Measurements from ENCODE around the gene DRD2.

Gene DRD2

GRCh38 chr11:113396690-113397089 lies 78.5 kb downstream of the DRD2 start:
- TF ChIP-seq, protein P1, sequence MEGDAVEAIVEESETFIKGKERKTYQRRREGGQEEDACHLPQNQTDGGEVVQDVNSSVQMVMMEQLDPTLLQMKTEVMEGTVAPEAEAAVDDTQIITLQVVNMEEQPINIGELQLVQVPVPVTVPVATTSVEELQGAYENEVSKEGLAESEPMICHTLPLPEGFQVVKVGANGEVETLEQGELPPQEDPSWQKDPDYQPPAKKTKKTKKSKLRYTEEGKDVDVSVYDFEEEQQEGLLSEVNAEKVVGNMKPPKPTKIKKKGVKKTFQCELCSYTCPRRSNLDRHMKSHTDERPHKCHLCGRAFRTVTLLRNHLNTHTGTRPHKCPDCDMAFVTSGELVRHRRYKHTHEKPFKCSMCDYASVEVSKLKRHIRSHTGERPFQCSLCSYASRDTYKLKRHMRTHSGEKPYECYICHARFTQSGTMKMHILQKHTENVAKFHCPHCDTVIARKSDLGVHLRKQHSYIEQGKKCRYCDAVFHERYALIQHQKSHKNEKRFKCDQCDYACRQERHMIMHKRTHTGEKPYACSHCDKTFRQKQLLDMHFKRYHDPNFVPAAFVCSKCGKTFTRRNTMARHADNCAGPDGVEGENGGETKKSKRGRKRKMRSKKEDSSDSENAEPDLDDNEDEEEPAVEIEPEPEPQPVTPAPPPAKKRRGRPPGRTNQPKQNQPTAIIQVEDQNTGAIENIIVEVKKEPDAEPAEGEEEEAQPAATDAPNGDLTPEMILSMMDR (conservative IDR thresholded peaks at IDR 0.05; ENCODE audit: control insufficient read depth, insufficient read depth, low read depth, low read length), result no peak
- DNase-seq (ENCODE audit: low read depth), result no peak
- no peak overlapping the region for H3K4me3 ChIP-seq (ENCODE audit: control insufficient read depth, low read depth, low read length)

DNA sequence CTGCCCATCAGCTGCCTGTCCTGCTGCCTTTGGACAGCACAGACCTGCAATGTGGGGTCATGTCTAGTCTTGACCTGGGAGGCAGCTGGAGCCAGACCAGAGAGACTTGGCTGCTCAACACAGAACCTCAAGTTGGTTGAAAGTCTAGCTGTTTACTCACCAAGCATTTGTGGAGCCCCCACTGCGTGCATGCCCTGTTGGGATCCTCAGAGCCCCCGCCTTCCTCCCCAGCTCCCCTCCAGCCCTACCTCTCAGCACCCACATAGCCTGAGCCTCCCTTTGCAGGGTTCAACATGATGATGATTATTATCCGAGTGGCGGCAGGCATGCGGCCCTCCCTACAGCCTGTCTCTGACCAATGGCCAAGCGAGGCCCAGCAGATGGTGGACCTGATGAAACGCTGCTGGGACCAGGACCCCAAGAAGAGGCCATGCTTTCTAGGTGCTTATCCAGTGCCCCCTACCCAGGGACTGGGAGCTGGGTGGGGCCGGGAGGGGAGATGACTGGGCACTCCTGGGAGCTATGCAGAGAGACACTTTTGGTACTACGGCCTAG lies 79.3 kb downstream of the DRD2 start:
- no peak overlapping the region for H3K4me3 ChIP-seq (ENCODE audit: control insufficient read depth, low read depth, low read length)
- DNase-seq (ENCODE audit: low read depth), result no peak
- TF ChIP-seq, protein P1 (conservative IDR thresholded peaks at IDR 0.05; ENCODE audit: control insufficient read depth, insufficient read depth, low read depth, low read length), result no peak

- DNase-seq (ENCODE audit: low read depth), result no peak
- TF ChIP-seq, protein P1 (conservative IDR thresholded peaks at IDR 0.05; ENCODE audit: control insufficient read depth, insufficient read depth, low read depth, low read length), result no peak
- H3K4me3 ChIP-seq (ENCODE audit: control insufficient read depth, low read depth, low read length), result no peak overlapping the region
Measured at GRCh38 chr11:113394919-113395318, 80.3 kb downstream of the DRD2 start.

GRCh38 chr11:113393501-113393985 lies 81.7 kb downstream of the DRD2 start:
- no peak for DNase-seq (ENCODE audit: low read depth)
- H3K4me3 ChIP-seq (ENCODE audit: control insufficient read depth, low read depth, low read length), result no peak overlapping the region
- TF ChIP-seq, protein P1 (conservative IDR thresholded peaks at IDR 0.05; ENCODE audit: control insufficient read depth, insufficient read depth, low read depth, low read length), result no peak

DNA sequence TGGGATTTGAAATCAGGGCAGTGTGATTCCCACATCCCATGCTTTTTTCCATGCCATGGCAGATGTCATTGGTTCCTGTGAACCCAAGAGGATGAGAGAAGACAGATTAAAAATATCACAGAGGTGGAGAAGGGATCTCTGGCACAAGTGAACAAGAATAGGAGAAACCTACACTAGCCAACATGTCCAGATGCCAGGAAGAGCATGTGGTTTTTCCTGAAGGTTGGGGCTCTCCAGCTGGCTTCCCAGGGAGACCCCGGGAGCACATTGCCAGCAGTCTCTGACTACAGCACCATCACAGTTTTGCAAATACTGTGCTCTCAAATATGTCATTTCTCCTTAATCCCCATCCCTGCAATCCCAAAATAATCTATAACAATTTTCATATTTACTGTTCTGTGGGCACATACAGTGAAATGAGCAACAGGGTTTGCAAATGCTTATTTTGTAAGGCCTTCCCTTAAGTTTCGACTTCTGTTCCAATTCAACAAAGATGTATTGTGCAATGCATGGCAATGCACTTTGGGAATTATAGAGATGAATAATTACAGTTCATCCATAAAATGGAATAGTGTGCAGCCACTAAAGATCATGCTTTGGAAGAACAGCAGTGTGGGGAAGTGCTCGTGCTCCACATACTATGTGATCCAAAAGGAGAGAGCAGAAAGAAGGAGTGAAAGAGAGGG lies 82.8 kb downstream of the DRD2 start:
- peak; percentile 14 for DNase-seq (ENCODE audit: low read depth)
- TF ChIP-seq, protein P1 (conservative IDR thresholded peaks at IDR 0.05; ENCODE audit: control insufficient read depth, insufficient read depth, low read depth, low read length), result no peak
- H3K4me3 ChIP-seq (ENCODE audit: control insufficient read depth, low read depth, low read length), result no peak overlapping the region

GRCh38 chr11:113389272-113389671 lies 85.9 kb downstream of the DRD2 start:
- TF ChIP-seq, protein P1 (conservative IDR thresholded peaks at IDR 0.05; ENCODE audit: control insufficient read depth, insufficient read depth, low read depth, low read length), result no peak
- H3K4me3 ChIP-seq (ENCODE audit: control insufficient read depth, low read depth, low read length), result no peak overlapping the region
- DNase-seq (ENCODE audit: low read depth), result no peak
